HepG2 (cell line): ENCODE results near the gene KCNAB1. TPM values are rescaled to one million over a fixed set of nuclear protein-coding genes. Genes with fewer than 3 reads are reported as not detected.

ENCODE experiments used
- ATAC-seq: fragments of 200-7000 bp; cut with Tn5 transposase; 3 replicates; pipeline ENCODE4 v1.9.1; 2020; ENCODE audit warnings: mild to moderate bottlenecking, moderate library complexity
- BruUV-seq: library from RNA; stranded (reverse); fragments of 400-500 nt; replicated peaks from 2 replicates; lab custom pipeline; 2021; lab: Mats Ljungman, UMichigan
- CTCF ChIA-PET: fragments of 300-600 bp; formaldehyde crosslinking; extraction: SDS; loops from one replicate; lab custom pipeline; 2021; ENCODE audit warnings: low total read pairs, inconsistent platforms, low intra/inter-chr PET ratio; lab: Yijun Ruan, JAX
- POLR2A ChIA-PET: fragments of 350-600 bp; sonication (Branson Sonifier 250); formaldehyde crosslinking; loops from one replicate; lab custom pipeline; 2020; ENCODE audit warnings: antibody characterized with exemption, inconsistent platforms; lab: Yijun Ruan, JAX
- DNase-seq: peaks from one replicate; pipeline ENCODE4 v3.0.0-alpha.2; 2015; ENCODE audit warnings: low spot score
- FAIRE-seq: peaks from 3 replicates; lab custom pipeline; 2011; peaks lifted over from hg19 to GRCh38; lab: Jason Lieb, UNC
- H2AFZ ChIP-seq: one replicate; pipeline ENCODE4 v1.6.1; 2011; ENCODE audit warnings: low read length, inconsistent platforms
- H3K27ac ChIP-seq: fragments of 300-600 bp; 3 replicates; pipeline ENCODE4 v1.8.0; 2011; ENCODE audit warnings: mixed run types, mild to moderate bottlenecking, mixed read lengths, low read length, inconsistent platforms; ENCODE audit not compliant: insufficient read depth; ENCODE audit errors: extremely low read length
- H3K27me3 ChIP-seq, 2 experiments: fragments of 200-600 bp in 1 of 2; 2 replicates in 1 of 2; 3 replicates in 1 of 2; pipeline versions ENCODE4 v1.6.0 to v1.8.0; 2011; ENCODE audit warnings: low read length in 2 of 2, mild to moderate bottlenecking in 2 of 2, moderate library complexity in 2 of 2, inconsistent platforms in 1 of 2; ENCODE audit not compliant: insufficient read depth in 2 of 2, control insufficient read depth in 1 of 2
- H3K36me3 ChIP-seq, 2 experiments: fragments of 200-600 bp in 1 of 2; replicated peaks in 1 of 2; 2 replicates in 1 of 2; 3 replicates in 1 of 2; pipeline versions ENCODE4 v1.5.1 to v1.8.0; 2011; ENCODE audit warnings: low read length in 2 of 2, inconsistent platforms in 1 of 2; ENCODE audit not compliant: insufficient read depth in 2 of 2, control insufficient read depth in 1 of 2
- H3K4me1 ChIP-seq: 2 replicates; pipeline ENCODE4 v1.5.1; 2012; ENCODE audit warnings: low read length, inconsistent platforms; ENCODE audit not compliant: insufficient read depth
- H3K4me2 ChIP-seq: 2 replicates; pipeline ENCODE4 v1.6.0; 2011; ENCODE audit warnings: low read depth, low read length, inconsistent platforms
- H3K4me3 ChIP-seq, 3 experiments: fragments of 200-600 bp in 1 of 3; sonication (generic), shearing (Covaris generic) in 1 of 3; replicated peaks in 1 of 3; 2 replicates each; pipeline ENCODE4 v1.5.1; 2011 to 2016; ENCODE audit warnings: low read length in 3 of 3, inconsistent platforms in 2 of 3, low read depth in 2 of 3, mild to moderate bottlenecking in 2 of 3, control low read depth in 1 of 3, mixed read lengths in 1 of 3; ENCODE audit not compliant: insufficient read depth in 1 of 3
- H3K79me2 ChIP-seq: one replicate; pipeline ENCODE4 v1.6.1; 2011; ENCODE audit warnings: low read length, inconsistent platforms; ENCODE audit not compliant: insufficient read depth
- H3K9ac ChIP-seq: 2 replicates; pipeline ENCODE4 v1.6.0; 2011; ENCODE audit warnings: mild to moderate bottlenecking, low read depth, low read length, inconsistent platforms; ENCODE audit not compliant: insufficient read depth
- H3K9me3 ChIP-seq: 2 replicates; pipeline ENCODE4 v1.5.1; 2012; ENCODE audit warnings: mild to moderate bottlenecking, low read length
- H4K20me1 ChIP-seq: 2 replicates; pipeline ENCODE4 v1.6.0; 2011; ENCODE audit warnings: inconsistent platforms, mild to moderate bottlenecking, low read length, moderate library complexity; ENCODE audit not compliant: insufficient read depth
- AHR ChIP-seq: IDR thresholded peaks from 2 replicates; pipeline ENCODE4 v1.6.1; 2018; ENCODE audit warnings: missing genetic modification reagents, missing compliant biosample characterization
- BCL6 ChIP-seq: IDR thresholded peaks from 2 replicates; pipeline ENCODE4 v1.6.1; 2016; ENCODE audit warnings: missing genetic modification reagents, missing compliant biosample characterization
- CEBPB ChIP-seq: IDR thresholded peaks from 2 replicates; pipeline ENCODE4 v1.6.1; 2011; ENCODE audit warnings: low read depth, low read length, improper control_type of control experiment, borderline replicate concordance
- CHCHD3 ChIP-seq: sonication (generic); formaldehyde crosslinking; IDR thresholded peaks from 2 replicates; pipeline ENCODE4 v1.8.0; 2022; ENCODE audit warnings: mild to moderate bottlenecking, missing genetic modification reagents, moderate library complexity
- FOXA3 ChIP-seq: IDR thresholded peaks from 2 replicates; pipeline ENCODE4 v1.6.1; 2016; ENCODE audit warnings: missing genetic modification reagents, missing compliant biosample characterization
- HMGA1 ChIP-seq: sonication (generic); formaldehyde crosslinking; conservative IDR thresholded peaks from 2 replicates; pipeline ENCODE4 v1.4.0; 2020; ENCODE audit warnings: missing genetic modification reagents
- KMT2B ChIP-seq: IDR thresholded peaks from 2 replicates; pipeline ENCODE4 v1.6.1; 2016; ENCODE audit warnings: missing genetic modification reagents, missing compliant biosample characterization
- MED1 ChIP-seq: sonication (generic); formaldehyde crosslinking; IDR thresholded peaks from 2 replicates; pipeline ENCODE4 v1.4.0; 2020; ENCODE audit warnings: missing genetic modification reagents
- ONECUT2 ChIP-seq: sonication (generic); formaldehyde crosslinking; IDR thresholded peaks from 2 replicates; pipeline ENCODE4 v1.4.0; 2020; ENCODE audit warnings: missing genetic modification reagents
- PHB2 ChIP-seq: fragments of 450-650 bp; IDR thresholded peaks from 2 replicates; pipeline ENCODE4 v1.6.1; 2018; ENCODE audit not compliant: partially characterized antibody
- RARA ChIP-seq: IDR thresholded peaks from 2 replicates; pipeline ENCODE4 v1.6.1; 2016; ENCODE audit warnings: missing genetic modification reagents, missing compliant biosample characterization
- RXRA ChIP-seq: sonication (generic); formaldehyde crosslinking; IDR thresholded peaks from 2 replicates; pipeline ENCODE4 v1.5.1; 2020; ENCODE audit warnings: missing genetic modification reagents
- SKI ChIP-seq: fragments of 450-650 bp; IDR thresholded peaks from one replicate; pipeline ENCODE4 v1.6.1; 2018; ENCODE audit warnings: mild to moderate bottlenecking; ENCODE audit not compliant: partially characterized antibody
- SOX5 ChIP-seq: IDR thresholded peaks from 2 replicates; pipeline ENCODE4 v1.6.1; 2016; ENCODE audit warnings: borderline replicate concordance
- TEAD3 ChIP-seq: optimal IDR thresholded peaks from 2 replicates; pipeline ENCODE3; 2016; ENCODE audit warnings: borderline replicate concordance
- ZNF235 ChIP-seq: sonication (generic); formaldehyde crosslinking; IDR thresholded peaks from 2 replicates; pipeline ENCODE4 v1.8.1; 2023; ENCODE audit warnings: mild to moderate bottlenecking, missing genetic modification reagents, borderline replicate concordance
- ZNF260 ChIP-seq: sonication (generic); formaldehyde crosslinking; IDR thresholded peaks from 2 replicates; pipeline ENCODE4 v1.4.0; 2020; ENCODE audit warnings: missing genetic modification reagents, low read depth, mild to moderate bottlenecking, borderline replicate concordance
- ZNF264 ChIP-seq: sonication (generic); formaldehyde crosslinking; IDR thresholded peaks from 2 replicates; pipeline ENCODE4 v1.4.0; 2020; ENCODE audit warnings: missing genetic modification reagents
- ZNF589 ChIP-seq: sonication (generic); formaldehyde crosslinking; conservative IDR thresholded peaks from 2 replicates; pipeline ENCODE4 v1.8.0; 2022; ENCODE audit warnings: mild to moderate bottlenecking, moderate library complexity, missing genetic modification reagents
- ZNF605 ChIP-seq: sonication (generic); formaldehyde crosslinking; IDR thresholded peaks from 2 replicates; pipeline ENCODE4 v1.8.0; 2022; ENCODE audit warnings: mild to moderate bottlenecking, missing genetic modification reagents
- ZNF747 ChIP-seq: sonication (generic); formaldehyde crosslinking; IDR thresholded peaks from 2 replicates; pipeline ENCODE4 v1.8.1; 2023; ENCODE audit warnings: missing genetic modification reagents, mild to moderate bottlenecking, borderline replicate concordance
- ZZZ3 ChIP-seq: sonication (generic); formaldehyde crosslinking; IDR thresholded peaks from 2 replicates; pipeline ENCODE4 v1.4.0; 2020; ENCODE audit warnings: missing genetic modification reagents, mild to moderate bottlenecking, borderline replicate concordance
- WGBS: methylation state at CpG from one replicate; pipeline ENCODE4 v1.1.6; 2017; ENCODE audit warnings: low lambda C conversion rate; 5-methylcytosine and 5-hydroxymethylcytosine counted together
- in situ Hi-C: cut with HindIII; loops from 2 replicates; pipeline ENCODE4 v1.10.0; 2017; ENCODE audit warnings: low pct_unique_long_range_greater_than_20kb; ENCODE audit not compliant: extremely low pct_ligation_motif_present
- intact Hi-C: fragments of 100-400 bp; cut with micrococcal nuclease; formaldehyde crosslinking; loops from one replicate; pipeline ENCODE4 v1.10.0; 2022; ENCODE audit not compliant: unreplicated experiment
- polyA plus RNA-seq, 8 experiments: library from polyadenylated mRNA; depleted of rRNA in 3 of 8; stranded (reverse) in 7 of 8; unstranded in 1 of 8; fragments of >200 nt; fragmentation: Illumina TruSeq in 4 of 8; extraction: Trizol in 4 of 8; gene quantifications; 2 replicates each; pipeline versions ENCODE4 v1.2.1 to v1.2.3, GENCODE V29; 2011 to 2016; ENCODE audit warnings: low read depth in 4 of 8, missing spikeins in 1 of 8, mixed read lengths in 1 of 8; ENCODE audit not compliant: insufficient read depth in 1 of 8
- total RNA-seq, 5 experiments: library from RNA; depleted of rRNA; stranded (reverse); fragments of >200 nt; fragmentation: Illumina TruSeq; extraction: Trizol; gene quantifications; 2 replicates each; pipeline ENCODE4 v1.2.3, GENCODE V29; 2016; ENCODE audit warnings: low read depth in 1 of 5
- TF ChIP-seq, protein P1 (sequence below): sonication (generic); formaldehyde crosslinking; IDR thresholded peaks from 2 replicates; pipeline ENCODE4 v1.4.0; 2020; ENCODE audit warnings: mild to moderate bottlenecking, low read depth, missing genetic modification reagents
- TF ChIP-seq, protein P2 (sequence below): sonication (generic); formaldehyde crosslinking; IDR thresholded peaks from 2 replicates; pipeline ENCODE4 v1.4.0; 2020; ENCODE audit warnings: missing genetic modification reagents
- TF ChIP-seq, protein P3 (sequence below): sonication (generic); formaldehyde crosslinking; conservative IDR thresholded peaks from 2 replicates; pipeline ENCODE4 v1.8.1; 2023; ENCODE audit warnings: missing genetic modification reagents

KCNAB1 gene
- total and polyA plus RNA-seq, 2 of the 13 experiments (the other 11 are each of a cell fraction or from before 2014, with no cell fraction given): not detected

DNA sequence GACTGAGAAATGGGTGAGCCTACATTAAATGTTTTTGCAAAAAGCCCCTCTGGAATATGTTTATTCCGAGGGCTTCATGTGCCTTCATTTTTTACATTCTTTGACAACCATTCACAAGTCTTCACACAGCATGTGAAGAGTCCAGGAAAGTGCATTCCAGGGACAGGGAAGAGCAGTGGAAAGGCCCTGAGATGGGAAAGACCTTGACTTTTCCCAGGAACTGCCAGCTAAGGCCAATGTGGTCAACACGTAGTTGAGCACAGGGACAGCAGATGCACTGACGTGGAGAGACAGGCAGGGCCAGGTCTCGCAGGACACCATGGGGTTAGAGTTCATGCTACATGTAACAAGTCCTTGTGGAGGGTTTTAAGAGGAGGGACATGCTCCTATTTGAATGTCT, 412.8 kb downstream of the KCNAB1 start:
- H3K79me2 ChIP-seq: no peaks in the 10 kb centered on the region
- H3K9ac ChIP-seq: no peak overlapping the region
- ChIA-PET CTCF (no interaction called here), POLR2A (no interaction called here)
- no peaks in the 10 kb centered on the region for H3K36me3 ChIP-seq
- no peak overlapping the region for H3K4me3 ChIP-seq
- peaks cover 54% of the 10 kb centered on the region for H3K4me1 ChIP-seq
- no peak overlapping the region for H3K27ac ChIP-seq
- WGBS: 60% methylated on average over 4 of the region's 4 CpGs
- H2AFZ ChIP-seq: no peak overlapping the region
- no peak overlapping the region for H3K4me2 ChIP-seq
- DNase-seq (peak; percentile 32), ATAC-seq (peak; percentile 13), FAIRE-seq (no peak)
- in situ Hi-C loops (no loop called here), intact Hi-C loops (no loop called here)
- H3K9me3 ChIP-seq: no peaks in the 10 kb centered on the region
- H3K27me3 ChIP-seq: no peaks in the 10 kb centered on the region
- H4K20me1 ChIP-seq: no peaks in the 10 kb centered on the region
- BruUV-seq: no TSS peak
- TF ChIP-seq ZNF264 (CRISPR knock-in tag) (no peak), TEAD3 (CRISPR knock-in tag) (peak; percentile 66), AHR (no peak), ZNF605 (CRISPR knock-in tag) (no peak), ZNF235 (CRISPR knock-in tag) (no peak), KMT2B (no peak), BCL6 (CRISPR knock-in tag) (peak; percentile 56), RARA (CRISPR knock-in tag) (peak; percentile 71), ZNF260 (CRISPR knock-in tag) (no peak), ZNF747 (no peak), FOXA3 (CRISPR knock-in tag) (no peak), RXRA (CRISPR knock-in tag) (peak; percentile 55; the same call in 1 of the 2 replicates), ONECUT2 (no peak), PHB2 (no peak), SKI (peak; percentile 88), CEBPB (no peak), MED1 (CRISPR knock-in tag) (no peak), SOX5 (CRISPR knock-in tag) (no peak), ZZZ3 (CRISPR knock-in tag) (no peak), CHCHD3 (CRISPR knock-in tag) (no peak), HMGA1 (CRISPR knock-in tag) (no peak), ZNF589 (CRISPR knock-in tag) (no peak)
- TF ChIP-seq, protein P1, sequence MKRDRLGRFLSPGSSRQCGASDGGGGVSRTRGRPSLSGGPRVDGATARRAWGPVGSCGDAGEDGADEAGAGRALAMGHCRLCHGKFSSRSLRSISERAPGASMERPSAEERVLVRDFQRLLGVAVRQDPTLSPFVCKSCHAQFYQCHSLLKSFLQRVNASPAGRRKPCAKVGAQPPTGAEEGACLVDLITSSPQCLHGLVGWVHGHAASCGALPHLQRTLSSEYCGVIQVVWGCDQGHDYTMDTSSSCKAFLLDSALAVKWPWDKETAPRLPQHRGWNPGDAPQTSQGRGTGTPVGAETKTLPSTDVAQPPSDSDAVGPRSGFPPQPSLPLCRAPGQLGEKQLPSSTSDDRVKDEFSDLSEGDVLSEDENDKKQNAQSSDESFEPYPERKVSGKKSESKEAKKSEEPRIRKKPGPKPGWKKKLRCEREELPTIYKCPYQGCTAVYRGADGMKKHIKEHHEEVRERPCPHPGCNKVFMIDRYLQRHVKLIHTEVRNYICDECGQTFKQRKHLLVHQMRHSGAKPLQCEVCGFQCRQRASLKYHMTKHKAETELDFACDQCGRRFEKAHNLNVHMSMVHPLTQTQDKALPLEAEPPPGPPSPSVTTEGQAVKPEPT (CRISPR knock-in tag): no peak
- TF ChIP-seq, protein P2, sequence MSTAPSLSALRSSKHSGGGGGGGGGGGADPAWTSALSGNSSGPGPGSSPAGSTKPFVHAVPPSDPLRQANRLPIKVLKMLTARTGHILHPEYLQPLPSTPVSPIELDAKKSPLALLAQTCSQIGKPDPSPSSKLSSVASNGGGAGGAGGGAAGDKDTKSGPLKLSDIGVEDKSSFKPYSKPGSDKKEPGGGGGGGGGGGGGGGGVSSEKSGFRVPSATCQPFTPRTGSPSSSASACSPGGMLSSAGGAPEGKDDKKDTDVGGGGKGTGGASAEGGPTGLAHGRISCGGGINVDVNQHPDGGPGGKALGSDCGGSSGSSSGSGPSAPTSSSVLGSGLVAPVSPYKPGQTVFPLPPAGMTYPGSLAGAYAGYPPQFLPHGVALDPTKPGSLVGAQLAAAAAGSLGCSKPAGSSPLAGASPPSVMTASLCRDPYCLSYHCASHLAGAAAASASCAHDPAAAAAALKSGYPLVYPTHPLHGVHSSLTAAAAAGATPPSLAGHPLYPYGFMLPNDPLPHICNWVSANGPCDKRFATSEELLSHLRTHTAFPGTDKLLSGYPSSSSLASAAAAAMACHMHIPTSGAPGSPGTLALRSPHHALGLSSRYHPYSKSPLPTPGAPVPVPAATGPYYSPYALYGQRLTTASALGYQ (CRISPR knock-in tag): no peak
- TF ChIP-seq, protein P3, sequence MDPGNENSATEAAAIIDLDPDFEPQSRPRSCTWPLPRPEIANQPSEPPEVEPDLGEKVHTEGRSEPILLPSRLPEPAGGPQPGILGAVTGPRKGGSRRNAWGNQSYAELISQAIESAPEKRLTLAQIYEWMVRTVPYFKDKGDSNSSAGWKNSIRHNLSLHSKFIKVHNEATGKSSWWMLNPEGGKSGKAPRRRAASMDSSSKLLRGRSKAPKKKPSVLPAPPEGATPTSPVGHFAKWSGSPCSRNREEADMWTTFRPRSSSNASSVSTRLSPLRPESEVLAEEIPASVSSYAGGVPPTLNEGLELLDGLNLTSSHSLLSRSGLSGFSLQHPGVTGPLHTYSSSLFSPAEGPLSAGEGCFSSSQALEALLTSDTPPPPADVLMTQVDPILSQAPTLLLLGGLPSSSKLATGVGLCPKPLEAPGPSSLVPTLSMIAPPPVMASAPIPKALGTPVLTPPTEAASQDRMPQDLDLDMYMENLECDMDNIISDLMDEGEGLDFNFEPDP (CRISPR knock-in tag): no peak
